Fibroblast of villous mesenchyme (primary cell): ENCODE results near the gene MYO9A. TPM values are rescaled to one million over a fixed set of nuclear protein-coding genes. Genes with fewer than 3 reads are reported as not detected.

Experiments
- DNase-seq: peaks from one replicate; pipeline ENCODE4 v3.0.0-alpha.2; 2010; ENCODE audit warnings: low read depth
- H3K4me3 ChIP-seq: 2 replicates; pipeline ENCODE4 v1.5.1; 2011; ENCODE audit warnings: low read depth, mild to moderate bottlenecking, low read length
- total RNA-seq: library from RNA; depleted of rRNA; stranded (reverse); fragments of >200 nt; gene quantifications from 2 replicates; pipeline ENCODE4 v1.2.3, GENCODE V29; 2012
- TF ChIP-seq, protein P1 (sequence below): IDR thresholded peaks from 2 replicates; pipeline ENCODE4 v1.5.1; 2012; ENCODE audit warnings: low read depth, mild to moderate bottlenecking, low read length; ENCODE audit not compliant: insufficient read depth

The MYO9A gene, protein sequence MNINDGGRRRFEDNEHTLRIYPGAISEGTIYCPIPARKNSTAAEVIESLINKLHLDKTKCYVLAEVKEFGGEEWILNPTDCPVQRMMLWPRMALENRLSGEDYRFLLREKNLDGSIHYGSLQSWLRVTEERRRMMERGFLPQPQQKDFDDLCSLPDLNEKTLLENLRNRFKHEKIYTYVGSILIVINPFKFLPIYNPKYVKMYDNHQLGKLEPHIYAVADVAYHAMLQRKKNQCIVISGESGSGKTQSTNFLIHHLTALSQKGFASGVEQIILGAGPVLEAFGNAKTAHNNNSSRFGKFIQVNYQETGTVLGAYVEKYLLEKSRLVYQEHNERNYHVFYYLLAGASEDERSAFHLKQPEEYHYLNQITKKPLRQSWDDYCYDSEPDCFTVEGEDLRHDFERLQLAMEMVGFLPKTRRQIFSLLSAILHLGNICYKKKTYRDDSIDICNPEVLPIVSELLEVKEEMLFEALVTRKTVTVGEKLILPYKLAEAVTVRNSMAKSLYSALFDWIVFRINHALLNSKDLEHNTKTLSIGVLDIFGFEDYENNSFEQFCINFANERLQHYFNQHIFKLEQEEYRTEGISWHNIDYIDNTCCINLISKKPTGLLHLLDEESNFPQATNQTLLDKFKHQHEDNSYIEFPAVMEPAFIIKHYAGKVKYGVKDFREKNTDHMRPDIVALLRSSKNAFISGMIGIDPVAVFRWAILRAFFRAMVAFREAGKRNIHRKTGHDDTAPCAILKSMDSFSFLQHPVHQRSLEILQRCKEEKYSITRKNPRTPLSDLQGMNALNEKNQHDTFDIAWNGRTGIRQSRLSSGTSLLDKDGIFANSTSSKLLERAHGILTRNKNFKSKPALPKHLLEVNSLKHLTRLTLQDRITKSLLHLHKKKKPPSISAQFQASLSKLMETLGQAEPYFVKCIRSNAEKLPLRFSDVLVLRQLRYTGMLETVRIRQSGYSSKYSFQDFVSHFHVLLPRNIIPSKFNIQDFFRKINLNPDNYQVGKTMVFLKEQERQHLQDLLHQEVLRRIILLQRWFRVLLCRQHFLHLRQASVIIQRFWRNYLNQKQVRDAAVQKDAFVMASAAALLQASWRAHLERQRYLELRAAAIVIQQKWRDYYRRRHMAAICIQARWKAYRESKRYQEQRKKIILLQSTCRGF (N-terminal part only)
- total RNA-seq: 47.4 and 51.8 TPM in 2 replicates

DNA sequence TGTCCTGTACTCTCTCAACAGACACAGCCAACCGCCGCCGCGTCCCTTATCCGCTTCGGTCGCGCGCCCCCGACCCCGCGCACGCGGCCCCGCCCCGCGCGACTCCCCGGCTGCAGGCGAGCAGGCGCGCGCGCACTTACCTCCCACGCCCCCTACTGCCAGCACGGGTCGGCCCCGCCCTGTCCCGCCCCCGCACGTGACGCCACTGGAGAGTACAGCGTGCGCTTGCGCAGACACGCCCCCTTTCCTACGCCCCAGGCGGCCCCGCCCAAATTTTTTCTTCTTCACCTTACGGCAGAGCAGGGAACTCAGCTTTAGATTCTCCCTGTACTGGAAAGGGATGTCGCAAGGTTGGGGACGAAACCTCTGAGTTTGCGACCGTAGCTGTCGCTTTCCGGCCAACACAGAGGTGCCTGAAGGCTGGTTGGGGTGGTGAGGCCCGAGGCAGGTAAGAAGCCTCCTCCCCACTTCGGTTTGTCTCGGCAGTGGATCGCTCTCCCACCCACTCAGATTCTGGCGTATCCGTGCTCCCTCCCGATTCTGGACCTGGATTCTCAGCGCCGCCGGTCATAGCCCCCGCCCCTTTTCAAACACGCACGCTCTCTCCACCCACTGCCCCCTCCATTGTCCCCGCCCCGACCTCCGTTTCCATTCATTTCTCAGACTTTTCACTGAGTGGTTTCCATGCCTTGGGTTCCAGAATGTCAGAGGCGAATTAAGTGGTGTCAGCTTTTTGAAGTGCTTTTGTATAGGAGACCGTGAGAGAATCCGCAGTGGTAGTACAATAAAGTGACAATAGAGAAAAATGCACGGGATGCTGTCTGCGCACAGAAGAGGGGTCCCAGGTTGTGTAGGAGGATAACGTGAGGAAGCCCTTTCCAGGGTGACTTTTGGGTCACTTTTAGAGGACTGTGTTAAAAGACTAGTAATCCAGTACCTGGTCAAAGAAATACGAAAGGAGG, at the start of gene MYO9A, which contains the start of gene SENP8:
Gene MYO9A, minus strand, starts transcription at position 134 of the 962 bp plus-strand sequence. CDS start 71,587 bp downstream, outside the sequence.
Gene SENP8, plus strand, starts transcription at position 387 of the 962 bp plus-strand sequence. CDS start 21,221 bp downstream, outside the sequence.
- DNase-seq: peak; percentile 99
- peak within 1 kb of the TSS; percentile 94 for H3K4me3 ChIP-seq
- TF ChIP-seq, protein P1, sequence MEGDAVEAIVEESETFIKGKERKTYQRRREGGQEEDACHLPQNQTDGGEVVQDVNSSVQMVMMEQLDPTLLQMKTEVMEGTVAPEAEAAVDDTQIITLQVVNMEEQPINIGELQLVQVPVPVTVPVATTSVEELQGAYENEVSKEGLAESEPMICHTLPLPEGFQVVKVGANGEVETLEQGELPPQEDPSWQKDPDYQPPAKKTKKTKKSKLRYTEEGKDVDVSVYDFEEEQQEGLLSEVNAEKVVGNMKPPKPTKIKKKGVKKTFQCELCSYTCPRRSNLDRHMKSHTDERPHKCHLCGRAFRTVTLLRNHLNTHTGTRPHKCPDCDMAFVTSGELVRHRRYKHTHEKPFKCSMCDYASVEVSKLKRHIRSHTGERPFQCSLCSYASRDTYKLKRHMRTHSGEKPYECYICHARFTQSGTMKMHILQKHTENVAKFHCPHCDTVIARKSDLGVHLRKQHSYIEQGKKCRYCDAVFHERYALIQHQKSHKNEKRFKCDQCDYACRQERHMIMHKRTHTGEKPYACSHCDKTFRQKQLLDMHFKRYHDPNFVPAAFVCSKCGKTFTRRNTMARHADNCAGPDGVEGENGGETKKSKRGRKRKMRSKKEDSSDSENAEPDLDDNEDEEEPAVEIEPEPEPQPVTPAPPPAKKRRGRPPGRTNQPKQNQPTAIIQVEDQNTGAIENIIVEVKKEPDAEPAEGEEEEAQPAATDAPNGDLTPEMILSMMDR: no peak

DNA sequence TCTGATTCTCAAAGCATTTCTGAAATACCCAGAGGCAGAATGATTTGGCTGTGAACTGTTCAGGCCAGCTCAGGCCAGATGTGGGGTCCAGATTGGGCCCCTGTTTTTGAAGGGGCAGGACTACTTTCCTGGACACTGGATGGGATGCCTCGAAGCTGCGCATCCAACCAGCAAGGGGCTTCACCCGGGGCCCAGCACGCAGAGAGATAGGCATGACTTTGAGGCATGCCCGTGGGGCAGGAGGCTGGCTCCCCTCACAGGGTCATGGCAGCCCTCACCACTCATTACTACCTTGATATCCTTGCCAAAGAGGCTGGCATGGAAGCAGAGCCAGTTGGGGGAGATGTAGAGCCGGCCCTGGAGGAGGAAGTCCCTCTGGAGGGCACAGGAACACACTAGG, 49.5 kb upstream of the MYO9A start:
- no peak for DNase-seq
- H3K4me3 ChIP-seq: no peak overlapping the region
- TF ChIP-seq, protein P1: no peak

DNA sequence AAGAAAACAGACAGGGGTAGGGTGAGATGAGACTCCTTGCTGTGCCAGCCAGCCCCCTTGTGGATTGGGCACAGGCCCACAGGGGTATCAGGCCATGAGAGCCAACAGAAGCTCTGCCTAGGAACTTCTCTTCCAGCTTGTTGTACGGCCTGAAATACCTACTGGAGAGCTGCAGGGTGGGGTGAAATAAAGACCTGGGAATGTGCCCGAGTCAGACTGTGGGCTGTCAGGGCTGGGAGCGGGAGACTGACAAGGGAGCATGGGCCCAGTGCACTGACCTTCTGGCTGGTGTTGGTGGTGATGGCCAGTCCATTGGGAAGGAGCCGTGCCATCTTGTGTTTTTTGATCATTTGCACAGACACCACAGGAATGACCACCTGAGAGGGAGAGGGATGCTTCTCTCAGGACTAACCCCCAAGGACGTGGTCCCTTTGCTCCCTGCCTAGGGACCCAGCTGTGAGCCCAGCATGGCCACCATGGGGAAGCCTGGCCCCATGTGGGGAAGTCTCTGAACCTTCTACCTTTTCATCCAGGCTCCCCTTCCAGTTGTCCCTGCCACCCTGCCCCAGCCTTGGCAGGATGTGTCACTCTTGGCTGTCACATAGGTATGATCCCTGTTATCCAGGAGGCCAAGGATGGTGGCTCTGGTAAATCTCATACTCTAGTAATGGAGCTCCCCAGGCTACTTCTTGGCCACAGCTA, 48.9 kb upstream of the MYO9A start:
- H3K4me3 ChIP-seq: no peak overlapping the region
- DNase-seq: no peak

DNA sequence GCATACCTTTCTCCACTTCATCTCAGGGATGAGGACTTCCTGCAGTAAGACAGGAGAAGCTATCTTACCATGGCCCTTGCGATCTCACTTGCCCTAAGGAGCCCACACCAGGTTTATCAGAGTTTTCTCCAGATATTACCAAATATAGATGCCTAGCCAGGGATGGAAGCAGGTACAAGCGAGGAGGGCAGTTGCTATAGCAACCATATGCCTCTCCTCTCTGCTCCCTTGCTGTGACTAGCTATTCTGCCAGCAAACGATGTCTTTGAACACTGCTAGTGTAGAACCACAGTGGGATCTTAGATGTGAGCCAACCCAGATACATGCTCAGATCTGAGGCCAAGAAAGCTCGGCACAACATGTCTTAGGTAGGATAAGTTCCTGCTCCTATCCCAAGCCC, 45.8 kb upstream of the MYO9A start:
- TF ChIP-seq, protein P1: no peak
- no peak overlapping the region for H3K4me3 ChIP-seq
- DNase-seq: no peak

More for the DNA sequence above, 48.9 kb upstream of the MYO9A start:
- TF ChIP-seq, protein P1: no peak

DNA sequence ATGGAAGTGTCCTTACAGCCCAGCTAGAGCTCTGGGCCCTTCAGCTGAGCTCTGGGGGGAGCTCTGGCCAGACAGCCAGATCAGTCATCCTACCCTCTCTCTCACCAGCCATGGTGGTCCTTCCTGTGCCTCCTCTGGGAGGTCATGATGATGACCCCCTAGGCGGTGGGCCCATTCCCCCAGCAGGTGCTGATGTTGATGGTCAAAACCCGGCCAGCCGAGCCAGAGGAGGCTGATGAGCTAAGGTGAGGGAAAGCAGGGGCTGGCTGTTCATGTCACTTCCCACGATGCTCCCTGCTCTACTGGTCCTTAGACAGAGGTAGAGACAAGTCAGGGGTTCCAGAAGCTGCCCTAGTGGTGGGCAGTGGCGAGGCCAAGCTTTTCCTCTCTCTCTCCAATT, 44.6 kb upstream of the MYO9A start:
- DNase-seq: no peak
- no peak overlapping the region for H3K4me3 ChIP-seq
- TF ChIP-seq, protein P1: no peak
